Measurements from ENCODE around the gene ARSB. TPM values are rescaled to one million over a fixed set of nuclear protein-coding genes. Genes with fewer than 3 reads are reported as not detected.
"Not testable (repeated sequence)": the region's sequence is repeated elsewhere in the genome, so short reads cannot be mapped to it uniquely, and the experiment has no call there.

ARSB gene
- total RNA-seq, 1 donor from 2014 or later = 18.5 TPM

DNA sequence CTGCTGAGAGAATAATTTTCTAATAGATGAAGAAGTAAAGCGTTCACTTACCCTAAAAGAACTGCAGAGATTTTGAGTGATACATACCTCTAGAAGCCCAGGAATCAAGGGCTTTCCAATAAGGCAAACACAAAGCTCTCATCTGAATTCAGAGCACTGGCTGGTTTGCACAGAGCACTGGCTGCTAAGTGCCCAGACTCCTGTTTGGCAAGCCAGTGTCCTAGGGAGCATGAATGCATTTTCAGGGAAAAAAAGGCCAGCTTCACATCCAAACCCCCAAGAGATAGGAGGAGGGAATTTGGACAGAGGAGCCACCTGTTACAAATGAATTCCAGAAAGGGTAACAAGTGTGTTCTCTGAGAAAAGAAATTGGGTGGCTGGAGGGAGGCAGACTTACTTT lies 65.3 kb downstream of the ARSB start:
- no peak overlapping the region for H3K27ac Mint-ChIP-seq
- peaks cover 27% of the 10 kb centered on the region for H3K4me1 Mint-ChIP-seq (ENCODE audit: unreplicated experiment)
- no peak for DNase-seq (ENCODE audit: extremely low spot score, unreplicated experiment)
- no peaks in the 10 kb centered on the region for H3K27me3 Mint-ChIP-seq
- no peaks in the 10 kb centered on the region for H3K9me3 Mint-ChIP-seq
- H3K4me3 Mint-ChIP-seq = no peak overlapping the region
- TF ChIP-seq, protein P1, sequence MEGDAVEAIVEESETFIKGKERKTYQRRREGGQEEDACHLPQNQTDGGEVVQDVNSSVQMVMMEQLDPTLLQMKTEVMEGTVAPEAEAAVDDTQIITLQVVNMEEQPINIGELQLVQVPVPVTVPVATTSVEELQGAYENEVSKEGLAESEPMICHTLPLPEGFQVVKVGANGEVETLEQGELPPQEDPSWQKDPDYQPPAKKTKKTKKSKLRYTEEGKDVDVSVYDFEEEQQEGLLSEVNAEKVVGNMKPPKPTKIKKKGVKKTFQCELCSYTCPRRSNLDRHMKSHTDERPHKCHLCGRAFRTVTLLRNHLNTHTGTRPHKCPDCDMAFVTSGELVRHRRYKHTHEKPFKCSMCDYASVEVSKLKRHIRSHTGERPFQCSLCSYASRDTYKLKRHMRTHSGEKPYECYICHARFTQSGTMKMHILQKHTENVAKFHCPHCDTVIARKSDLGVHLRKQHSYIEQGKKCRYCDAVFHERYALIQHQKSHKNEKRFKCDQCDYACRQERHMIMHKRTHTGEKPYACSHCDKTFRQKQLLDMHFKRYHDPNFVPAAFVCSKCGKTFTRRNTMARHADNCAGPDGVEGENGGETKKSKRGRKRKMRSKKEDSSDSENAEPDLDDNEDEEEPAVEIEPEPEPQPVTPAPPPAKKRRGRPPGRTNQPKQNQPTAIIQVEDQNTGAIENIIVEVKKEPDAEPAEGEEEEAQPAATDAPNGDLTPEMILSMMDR (conservative IDR thresholded peaks at IDR 0.05) = no peak
- no peaks in the 10 kb centered on the region for H3K36me3 Mint-ChIP-seq

DNA sequence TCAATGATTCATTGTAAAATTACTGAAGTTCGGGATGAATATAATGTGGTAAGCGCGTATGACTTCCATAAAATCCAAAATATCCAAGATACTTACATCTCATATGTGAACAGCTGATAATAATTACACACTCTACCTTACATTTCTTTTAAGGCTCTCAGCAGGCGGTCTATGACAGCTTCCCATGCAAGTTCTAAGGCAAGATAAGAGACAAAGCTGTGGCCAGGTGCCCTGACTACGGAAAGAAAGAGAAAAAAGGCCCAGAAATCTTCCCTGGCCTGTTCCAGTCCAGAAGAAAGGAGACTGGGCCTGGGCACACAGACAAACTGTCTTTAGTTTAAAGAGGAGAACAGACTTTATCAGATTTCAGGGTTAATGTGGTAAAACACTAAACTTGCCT lies 69.1 kb downstream of the ARSB start:
- Mint-ChIP-seq H3K4me1 (ENCODE audit: unreplicated experiment) (peaks cover 36% of the 10 kb centered on the region), H3K27ac (no peak overlapping the region), H3K27me3 (no peaks in the 10 kb centered on the region), H3K9me3 (no peaks in the 10 kb centered on the region), H3K4me3 (no peak overlapping the region), H3K36me3 (no peaks in the 10 kb centered on the region)
- DNase-seq (ENCODE audit: extremely low spot score, unreplicated experiment) = no peak
- TF ChIP-seq, protein P1 (conservative IDR thresholded peaks at IDR 0.05) = no peak

DNA sequence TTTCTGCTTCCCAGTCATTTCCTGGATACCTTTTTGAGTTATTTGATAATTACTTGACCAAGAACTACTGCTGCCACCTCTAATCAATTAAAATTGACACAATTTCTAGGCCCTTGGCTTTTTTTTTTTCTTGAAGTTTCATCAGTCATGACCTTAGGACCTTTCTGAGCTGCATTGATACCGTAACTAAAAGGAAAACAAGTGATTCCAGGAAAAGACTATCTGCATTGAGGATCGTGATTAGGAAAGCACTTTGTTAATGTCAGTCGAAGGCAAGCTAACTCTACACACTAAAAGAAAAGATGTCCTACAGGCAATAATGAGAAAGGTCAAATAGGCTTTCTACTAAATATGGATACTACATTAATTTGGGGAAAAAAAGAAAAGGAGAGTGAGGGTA lies 69.9 kb downstream of the ARSB start:
- DNase-seq (ENCODE audit: extremely low spot score, unreplicated experiment) = no peak
- TF ChIP-seq, protein P1 (conservative IDR thresholded peaks at IDR 0.05) = no peak
- Mint-ChIP-seq H3K9me3 (no peaks in the 10 kb centered on the region), H3K4me3 (no peak overlapping the region), H3K27ac (no peak overlapping the region), H3K36me3 (no peaks in the 10 kb centered on the region), H3K27me3 (no peaks in the 10 kb centered on the region), H3K4me1 (ENCODE audit: unreplicated experiment) (peaks cover 32% of the 10 kb centered on the region)

DNA sequence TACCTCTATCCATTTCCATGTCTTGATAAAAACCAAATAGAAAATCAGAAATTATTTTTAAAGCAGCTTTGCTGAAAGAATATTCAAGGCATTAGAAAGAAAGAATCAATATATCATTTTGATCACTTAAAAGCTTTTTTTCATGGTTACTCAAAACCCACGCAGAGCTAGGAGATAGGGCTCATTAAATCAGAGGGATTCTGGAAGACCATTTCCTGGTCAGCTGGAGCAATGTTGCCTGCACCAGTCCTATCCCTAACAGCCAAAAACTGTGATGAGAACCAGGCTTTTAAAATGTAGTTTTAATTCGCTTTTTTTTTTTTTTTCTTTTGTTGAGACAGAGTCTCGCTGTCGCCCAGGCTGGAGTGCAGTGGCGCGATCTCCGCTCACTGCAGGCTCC lies 72.3 kb downstream of the ARSB start:
- Mint-ChIP-seq H3K27me3 (no peaks in the 10 kb centered on the region), H3K4me3 (no peak overlapping the region), H3K9me3 (no peaks in the 10 kb centered on the region), H3K4me1 (ENCODE audit: unreplicated experiment) (peaks cover 55% of the 10 kb centered on the region), H3K27ac (no peak overlapping the region), H3K36me3 (no peaks in the 10 kb centered on the region)
- TF ChIP-seq, protein P1 (conservative IDR thresholded peaks at IDR 0.05) = no peak
- DNase-seq (ENCODE audit: extremely low spot score, unreplicated experiment) = no peak

DNA sequence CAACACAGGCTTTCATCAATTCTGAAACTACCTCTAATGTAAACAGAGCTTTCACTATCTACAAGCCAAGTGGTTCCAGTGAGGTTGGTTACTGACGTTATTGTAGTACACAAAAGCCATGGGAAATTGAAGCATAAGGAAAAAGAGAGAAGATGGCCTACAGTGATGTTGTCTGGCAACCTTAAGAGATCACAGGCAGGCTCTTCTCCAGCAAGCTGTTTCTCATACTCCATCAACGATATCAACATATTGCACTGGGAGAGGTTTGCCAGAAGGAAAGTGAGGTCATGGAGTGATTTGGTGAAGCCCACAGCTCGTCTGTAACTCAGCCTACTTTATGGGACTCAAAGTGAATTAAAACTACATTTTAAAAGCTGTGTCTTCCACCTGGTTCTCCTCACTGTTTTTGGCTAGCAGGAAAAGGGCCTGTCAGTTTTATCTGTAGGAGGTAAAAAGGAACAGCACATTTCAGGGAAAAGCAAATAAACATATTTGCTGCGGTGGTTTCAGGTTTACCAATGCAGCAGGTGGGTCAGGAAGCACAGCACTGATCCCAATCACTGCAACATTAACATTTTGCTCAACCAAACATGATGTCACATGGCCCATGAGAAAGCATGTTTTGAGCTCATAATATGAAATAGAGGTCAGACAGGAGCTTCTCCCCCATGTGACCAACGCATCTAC lies 72.9 kb downstream of the ARSB start:
- TF ChIP-seq, protein P1 (conservative IDR thresholded peaks at IDR 0.05) = no peak
- H3K9me3 Mint-ChIP-seq = no peaks in the 10 kb centered on the region
- H3K4me1 Mint-ChIP-seq (ENCODE audit: unreplicated experiment) = peaks cover 61% of the 10 kb centered on the region
- no peak for DNase-seq (ENCODE audit: extremely low spot score, unreplicated experiment)
- H3K36me3 Mint-ChIP-seq = no peaks in the 10 kb centered on the region
- peak overlapping the region; percentile 69 for H3K27ac Mint-ChIP-seq
- H3K27me3 Mint-ChIP-seq = no peaks in the 10 kb centered on the region
- H3K4me3 Mint-ChIP-seq = peak overlapping the region; percentile 41

DNA sequence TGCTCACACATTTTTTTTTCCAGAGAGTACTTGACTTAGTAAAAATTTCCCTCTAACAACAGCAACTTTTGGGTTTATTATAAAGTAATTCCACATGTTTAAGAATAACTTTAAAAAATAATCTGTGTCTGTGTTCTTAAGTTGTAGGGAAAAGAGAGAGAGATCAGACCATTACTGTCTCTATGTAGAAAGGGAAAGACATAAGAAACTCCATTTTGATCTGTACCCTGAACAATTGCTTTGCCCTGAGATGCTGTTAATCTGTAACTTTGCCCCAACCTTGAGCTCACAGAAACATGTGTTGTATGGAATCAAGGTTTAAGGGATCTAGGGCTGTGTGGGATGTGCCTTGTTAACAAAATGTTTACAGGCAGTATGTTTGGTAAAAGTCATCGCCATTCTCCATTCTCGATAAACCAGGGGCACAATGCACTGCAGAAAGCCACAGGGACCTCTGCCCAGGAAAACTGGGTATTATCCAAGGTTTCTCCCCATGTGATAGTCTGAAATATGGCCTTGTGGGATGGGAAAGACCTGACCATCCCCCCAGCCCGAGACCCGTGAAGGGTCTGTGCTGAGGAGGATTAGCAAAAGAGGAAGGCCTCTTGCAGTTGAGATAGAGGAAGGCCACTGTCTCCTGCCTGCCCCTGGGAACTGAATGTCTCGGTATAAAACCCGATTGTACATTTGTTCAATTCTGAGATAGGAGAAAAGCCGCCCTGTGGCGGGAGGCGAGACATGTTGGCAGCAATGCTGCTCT lies 75.7 kb downstream of the ARSB start:
- peaks cover 50% of the 10 kb centered on the region for H3K4me1 Mint-ChIP-seq (ENCODE audit: unreplicated experiment)
- H3K27me3 Mint-ChIP-seq; H3K36me3 Mint-ChIP-seq; H3K27ac Mint-ChIP-seq; H3K9me3 Mint-ChIP-seq; H3K4me3 Mint-ChIP-seq; DNase-seq (ENCODE audit: extremely low spot score, unreplicated experiment): not testable (repeated sequence)
